CD4-positive, alpha-beta T cell (primary cell): ENCODE results near the gene RGN. TPM values are rescaled to one million over a fixed set of nuclear protein-coding genes. Genes with fewer than 3 reads are reported as not detected.

Experiments used
- ATAC-seq: fragments of 200-7000 bp; cut with Tn5 transposase; one replicate; pipeline ENCODE4 v1.10.0; 2022; ENCODE audit warnings: mild to moderate bottlenecking; ENCODE audit not compliant: poor library complexity
- CTCF ChIA-PET: fragments of 350-600 bp; sonication (Branson Sonifier 250); formaldehyde crosslinking; loops from one replicate; lab custom pipeline; 2021; ENCODE audit warnings: antibody characterized with exemption, inconsistent platforms; lab: Charles Lee
- POLR2A ChIA-PET: fragments of 350-600 bp; sonication (Branson Sonifier 250); formaldehyde crosslinking; loops from one replicate; lab custom pipeline; 2021; ENCODE audit warnings: antibody characterized with exemption, inconsistent platforms; lab: Charles Lee
- DNase-seq, 14 experiments: peaks; one replicate each; pipeline ENCODE4 v3.0.0-alpha.2; 2013 to 2020; ENCODE audit warnings: mixed read lengths in 2 of 14
- H3K27ac ChIP-seq, 2 donors: one replicate each; pipeline versions ENCODE4 v1.5.1 to v1.7.0; 2013; ENCODE audit warnings: low read length in 2 of 2, low read depth in 1 of 2, mild to moderate bottlenecking in 1 of 2
- H3K27me3 ChIP-seq, 2 experiments: 1 replicate in 1 of 2; 2 replicates in 1 of 2; pipeline versions ENCODE4 v1.6.1 to v1.7.0; 2013; ENCODE audit warnings: low read length in 2 of 2, control low read depth in 1 of 2, mild to moderate bottlenecking in 1 of 2, moderate library complexity in 1 of 2; ENCODE audit not compliant: insufficient read depth in 2 of 2, control insufficient read depth in 1 of 2
- H3K36me3 ChIP-seq: one replicate; pipeline ENCODE4 v1.6.1; 2013; ENCODE audit warnings: low read length, control low read depth; ENCODE audit not compliant: insufficient read depth
- H3K4me1 ChIP-seq: one replicate; pipeline ENCODE4 v1.6.1; 2013; ENCODE audit warnings: low read length, control low read depth; ENCODE audit not compliant: insufficient read depth
- H3K4me3 ChIP-seq: one replicate; pipeline ENCODE4 v1.5.1; 2013; ENCODE audit warnings: mild to moderate bottlenecking, low read length, moderate library complexity
- H3K9me3 ChIP-seq, 2 experiments: 1 replicate in 1 of 2; 2 replicates in 1 of 2; pipeline versions ENCODE4 v1.6.1 to v1.7.0; 2013; ENCODE audit warnings: low read length in 2 of 2, mild to moderate bottlenecking in 2 of 2, control low read depth in 1 of 2, moderate library complexity in 1 of 2; ENCODE audit not compliant: control insufficient read depth in 1 of 2, insufficient read depth in 1 of 2
- H3K27ac Mint-ChIP-seq: one replicate; pipeline ENCODE4 v1.8.0; 2020; ENCODE audit warnings: mixed read lengths
- H3K27me3 Mint-ChIP-seq: one replicate; pipeline ENCODE4 v1.8.0; 2021; ENCODE audit warnings: mixed read lengths
- H3K36me3 Mint-ChIP-seq: one replicate; pipeline ENCODE4 v1.8.0; 2021; ENCODE audit warnings: low read depth, mixed read lengths
- H3K4me1 Mint-ChIP-seq: one replicate; pipeline ENCODE4 v1.8.0; 2021; ENCODE audit warnings: low read depth, mixed read lengths
- H3K4me3 Mint-ChIP-seq: one replicate; pipeline ENCODE4 v1.8.0; 2020; ENCODE audit warnings: mild to moderate bottlenecking, mixed read lengths
- H3K9me3 Mint-ChIP-seq: one replicate; pipeline ENCODE4 v1.8.0; 2020; ENCODE audit warnings: mixed read lengths
- intact Hi-C, 2 experiments: fragments of 100-400 bp; cut with DNase I in 1 of 2; cut with micrococcal nuclease in 1 of 2; formaldehyde crosslinking; loops; one replicate each; pipeline versions ENCODE4 v1.15.1 to v1.9.0; 2023 to 2025; cut with DNase I, micrococcal nuclease
- total RNA-seq, 174 experiments: library from RNA in 2 of 174; stranded (reverse) in 2 of 174; gene quantifications; one replicate each; pipeline ENCODE4 v1.2.3 and lab custom pipeline; 2021 to 2026
- TF ChIP-seq, protein P1 (sequence below): fragments of 200-600 bp; IDR thresholded peaks from one replicate; pipeline ENCODE4 v1.8.0; 2022; ENCODE audit warnings: antibody characterized with exemption, mild to moderate bottlenecking

RGN gene
- total RNA-seq, 2 experiments from 2014 or later, result not detected

DNA sequence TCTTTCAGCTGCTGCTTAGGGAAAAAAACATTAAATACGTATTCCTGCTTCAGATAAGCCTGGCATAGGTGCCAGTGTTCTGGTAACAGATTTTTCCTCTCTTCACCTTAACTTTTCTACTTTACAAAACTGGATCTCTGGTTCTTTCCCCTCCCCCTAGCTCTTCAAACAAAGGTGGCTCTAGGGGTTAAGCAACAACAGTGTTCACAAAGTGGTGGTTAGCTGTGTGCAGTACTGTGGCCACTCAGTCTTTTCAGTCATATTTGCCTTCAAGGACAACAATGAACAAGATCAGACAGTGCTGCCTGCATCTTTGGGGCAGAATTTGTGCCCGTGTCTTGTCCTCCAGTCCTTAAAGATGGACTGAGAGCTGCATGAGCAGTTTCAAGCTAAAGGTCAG lies 15.1 kb upstream of the RGN start:
- Histone ChIP-seq H3K36me3 (no peaks in the 10 kb centered on the region), H3K4me1 (no peaks in the 10 kb centered on the region), H3K4me3 (no peak overlapping the region), H3K27me3 (peaks cover 0 to 4% of the 10 kb centered on the region in 2 experiments), H3K27ac (no peak overlapping the region), H3K9me3 (no peaks in the 10 kb centered on the region)
- no peaks in the 10 kb centered on the region for H3K27me3 Mint-ChIP-seq
- intact Hi-C loops, result no loop called here
- DNase-seq (no peak), ATAC-seq (no peak)
- POLR2A ChIA-PET, result no interaction called here
- no peaks in the 10 kb centered on the region for H3K36me3 Mint-ChIP-seq
- no peak overlapping the region for H3K4me3 Mint-ChIP-seq
- no peaks in the 10 kb centered on the region for H3K4me1 Mint-ChIP-seq
- no peaks in the 10 kb centered on the region for H3K9me3 Mint-ChIP-seq
- CTCF ChIA-PET, result no interaction called here
- H3K27ac Mint-ChIP-seq, result no peak overlapping the region
- TF ChIP-seq, protein P1, sequence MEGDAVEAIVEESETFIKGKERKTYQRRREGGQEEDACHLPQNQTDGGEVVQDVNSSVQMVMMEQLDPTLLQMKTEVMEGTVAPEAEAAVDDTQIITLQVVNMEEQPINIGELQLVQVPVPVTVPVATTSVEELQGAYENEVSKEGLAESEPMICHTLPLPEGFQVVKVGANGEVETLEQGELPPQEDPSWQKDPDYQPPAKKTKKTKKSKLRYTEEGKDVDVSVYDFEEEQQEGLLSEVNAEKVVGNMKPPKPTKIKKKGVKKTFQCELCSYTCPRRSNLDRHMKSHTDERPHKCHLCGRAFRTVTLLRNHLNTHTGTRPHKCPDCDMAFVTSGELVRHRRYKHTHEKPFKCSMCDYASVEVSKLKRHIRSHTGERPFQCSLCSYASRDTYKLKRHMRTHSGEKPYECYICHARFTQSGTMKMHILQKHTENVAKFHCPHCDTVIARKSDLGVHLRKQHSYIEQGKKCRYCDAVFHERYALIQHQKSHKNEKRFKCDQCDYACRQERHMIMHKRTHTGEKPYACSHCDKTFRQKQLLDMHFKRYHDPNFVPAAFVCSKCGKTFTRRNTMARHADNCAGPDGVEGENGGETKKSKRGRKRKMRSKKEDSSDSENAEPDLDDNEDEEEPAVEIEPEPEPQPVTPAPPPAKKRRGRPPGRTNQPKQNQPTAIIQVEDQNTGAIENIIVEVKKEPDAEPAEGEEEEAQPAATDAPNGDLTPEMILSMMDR, result no peak

DNA sequence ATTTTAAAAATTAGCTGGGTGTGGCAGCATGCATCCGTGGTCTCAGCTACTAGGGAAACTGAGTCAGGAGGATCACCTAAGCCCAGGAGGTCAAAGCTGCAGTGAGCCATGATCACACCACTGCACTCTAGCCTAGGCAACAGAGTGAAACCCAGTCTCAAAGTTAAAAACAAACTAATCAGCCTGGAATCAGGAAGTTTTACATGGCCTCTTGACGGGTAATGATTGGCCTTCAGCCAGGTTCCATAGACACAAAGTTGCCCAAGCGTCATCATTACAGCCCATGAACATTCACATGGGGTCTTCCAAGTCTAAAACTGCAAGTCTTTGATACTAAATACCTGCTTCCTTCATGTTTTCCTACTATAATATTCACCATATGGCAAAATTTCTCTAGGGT lies 10.0 kb upstream of the RGN start:
- H3K36me3 Mint-ChIP-seq, result no peaks in the 10 kb centered on the region
- H3K4me3 Mint-ChIP-seq, result no peak overlapping the region
- H3K27me3 ChIP-seq, result no peaks in the 10 kb centered on the region
- no peaks in the 10 kb centered on the region for H3K4me1 Mint-ChIP-seq
- no peak overlapping the region for H3K4me3 ChIP-seq
- DNase-seq (no peak), ATAC-seq (no peak)
- H3K4me1 ChIP-seq, result no peaks in the 10 kb centered on the region
- no peaks in the 10 kb centered on the region for H3K9me3 ChIP-seq
- H3K27ac Mint-ChIP-seq, result no peak overlapping the region
- H3K27ac ChIP-seq, result no peak overlapping the region
- no peaks in the 10 kb centered on the region for H3K27me3 Mint-ChIP-seq
- H3K36me3 ChIP-seq, result no peaks in the 10 kb centered on the region
- TF ChIP-seq, protein P1, result no peak
- ChIA-PET CTCF (no interaction called here), POLR2A (no interaction called here)
- H3K9me3 Mint-ChIP-seq, result no peaks in the 10 kb centered on the region
- intact Hi-C loops, result no loop called here

DNA sequence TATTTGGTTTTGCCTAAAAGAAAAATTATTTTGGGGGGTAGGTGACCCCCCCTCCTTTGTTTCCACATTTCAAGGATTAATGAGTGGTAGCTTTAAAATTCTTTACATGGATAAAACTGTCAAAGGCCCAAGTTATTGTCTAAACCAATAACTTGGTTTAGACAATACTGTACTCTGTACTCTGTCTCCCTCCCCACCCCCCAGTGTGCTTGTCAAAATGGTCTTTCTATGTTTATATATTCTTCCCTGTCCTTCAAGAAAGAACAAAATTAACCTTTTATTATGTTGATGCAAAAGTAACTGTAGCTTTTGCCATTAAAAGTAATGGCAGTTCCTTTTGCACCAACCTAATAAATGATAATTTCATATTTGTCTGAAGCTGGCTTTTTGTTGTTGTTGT lies 9.5 kb upstream of the RGN start:
- Mint-ChIP-seq H3K27me3 (no peaks in the 10 kb centered on the region), H3K4me3 (no peak overlapping the region), H3K4me1 (no peaks in the 10 kb centered on the region), H3K36me3 (no peaks in the 10 kb centered on the region), H3K9me3 (no peaks in the 10 kb centered on the region), H3K27ac (no peak overlapping the region)
- ChIA-PET CTCF (no interaction called here), POLR2A (no interaction called here)
- no peaks in the 10 kb centered on the region for H3K9me3 ChIP-seq
- intact Hi-C loops, result no loop called here
- DNase-seq, result no peak
- TF ChIP-seq, protein P1, result no peak
- H3K4me1 ChIP-seq, result no peaks in the 10 kb centered on the region
- H3K27me3 ChIP-seq, result no peaks in the 10 kb centered on the region
- H3K4me3 ChIP-seq, result no peak overlapping the region
- H3K27ac ChIP-seq, result no peak overlapping the region
- ATAC-seq, result no peak
- no peaks in the 10 kb centered on the region for H3K36me3 ChIP-seq
